GM23338 (cell line): ENCODE measurements around the gene DCP2. TPM values are rescaled to one million over a fixed set of nuclear protein-coding genes. Genes with fewer than 3 reads are reported as not detected.

ENCODE experiments used
- ATAC-seq: fragments of 200-7000 bp; cut with Tn5 transposase; 3 replicates; pipeline ENCODE4 v1.9.1; 2020
- DNase-seq: peaks from one replicate; pipeline ENCODE4 v3.0.0-alpha.2; 2015; ENCODE audit warnings: low spot score
- H2AFZ ChIP-seq: fragments of 200-600 bp; sonication (generic); 2 replicates; pipeline ENCODE4 v1.8.0; 2016; ENCODE audit warnings: antibody characterized with exemption, mild to moderate bottlenecking, moderate library complexity
- H3F3A ChIP-seq: fragments of 200-600 bp; sonication (generic); replicated peaks from 2 replicates; pipeline ENCODE4 v1.8.0; 2017; ENCODE audit warnings: antibody characterized with exemption, mixed run types, low read depth
- H3K27ac ChIP-seq: fragments of 200-600 bp; sonication (generic); 2 replicates; pipeline ENCODE4 v1.6.1; 2016; ENCODE audit warnings: low read depth
- H3K27me3 ChIP-seq: fragments of 200-600 bp; sonication (generic); 2 replicates; pipeline ENCODE4 v1.8.0; 2016; ENCODE audit warnings: mild to moderate bottlenecking, mixed run types, moderate library complexity; ENCODE audit not compliant: insufficient read depth
- H3K36me3 ChIP-seq: fragments of 200-600 bp; sonication (generic); 2 replicates; pipeline ENCODE4 v1.8.0; 2016; ENCODE audit warnings: mild to moderate bottlenecking; ENCODE audit not compliant: insufficient read depth
- H3K4me1 ChIP-seq: fragments of 200-600 bp; sonication (generic); 2 replicates; pipeline ENCODE4 v1.8.0; 2016; ENCODE audit warnings: mild to moderate bottlenecking, moderate library complexity; ENCODE audit not compliant: insufficient read depth
- H3K4me2 ChIP-seq: fragments of 200-600 bp; sonication (generic); 2 replicates; pipeline ENCODE4 v1.7.1; 2017; ENCODE audit warnings: mixed run types
- H3K4me3 ChIP-seq: fragments of 200-600 bp; sonication (generic); 2 replicates; pipeline ENCODE4 v1.6.1; 2016; ENCODE audit warnings: mixed run types
- H3K79me2 ChIP-seq: fragments of 200-600 bp; sonication (generic); replicated peaks from 2 replicates; pipeline ENCODE4 v1.8.0; 2017; ENCODE audit warnings: mild to moderate bottlenecking; ENCODE audit not compliant: insufficient read depth
- H3K9me2 ChIP-seq: fragments of 200-600 bp; sonication (generic); 2 replicates; pipeline ENCODE4 v1.8.0; 2017; ENCODE audit not compliant: insufficient read depth
- H4K20me1 ChIP-seq: fragments of 200-600 bp; sonication (generic); replicated peaks from 2 replicates; pipeline ENCODE4 v1.8.0; 2017; ENCODE audit warnings: mild to moderate bottlenecking; ENCODE audit not compliant: insufficient read depth
- H3K27ac Mint-ChIP-seq: 2 replicates; pipeline ENCODE4 v1.8.0; 2020; ENCODE audit warnings: inconsistent platforms, mild to moderate bottlenecking, moderate library complexity, mixed read lengths
- H3K27me3 Mint-ChIP-seq: 3 replicates; pipeline ENCODE4 v1.8.0; 2022; ENCODE audit warnings: low read depth, mild to moderate bottlenecking, moderate library complexity, mixed read lengths, inconsistent platforms; ENCODE audit not compliant: insufficient read depth, poor library complexity
- H3K36me3 Mint-ChIP-seq: 3 replicates; pipeline ENCODE4 v1.8.0; 2021; ENCODE audit warnings: low read depth, mild to moderate bottlenecking, inconsistent platforms, moderate library complexity, mixed read lengths
- H3K4me1 Mint-ChIP-seq: 3 replicates; pipeline ENCODE4 v1.8.0; 2020; ENCODE audit warnings: mild to moderate bottlenecking, inconsistent platforms, mixed read lengths
- H3K4me3 Mint-ChIP-seq: 3 replicates; pipeline ENCODE4 v1.8.0; 2021; ENCODE audit warnings: moderate library complexity, mild to moderate bottlenecking, inconsistent platforms, mixed read lengths
- H3K9me3 Mint-ChIP-seq: 3 replicates; pipeline ENCODE4 v1.8.0; 2020; ENCODE audit warnings: moderate library complexity, mild to moderate bottlenecking, inconsistent platforms, mixed read lengths
- CREB1 ChIP-seq: fragments of 250-450 bp; sonication (Bioruptor Pico); IDR thresholded peaks from 2 replicates; pipeline ENCODE4 v1.5.0; 2020; ENCODE audit warnings: low read depth, mild to moderate bottlenecking, moderate library complexity
- CTCF ChIP-seq, 2 experiments: fragments of 200-600 bp in 1 of 2; sonication (generic) in 1 of 2; conservative IDR thresholded peaks; 2 replicates each; pipeline versions ENCODE4 v1.5.1 to v1.6.1; 2016 to 2017; ENCODE audit warnings: antibody characterized with exemption in 2 of 2, low read depth in 2 of 2, mild to moderate bottlenecking in 2 of 2, moderate library complexity in 1 of 2
- EZH2 ChIP-seq: fragments of 200-600 bp; sonication (generic); IDR thresholded peaks from one replicate; pipeline ENCODE4 v1.8.0; 2017; ENCODE audit warnings: antibody characterized with exemption, mild to moderate bottlenecking, low read depth; ENCODE audit not compliant: unreplicated experiment
- EZH2phosphoT487 ChIP-seq: fragments of 200-600 bp; sonication (generic); IDR thresholded peaks from one replicate; pipeline ENCODE4 v1.8.1; 2018; ENCODE audit warnings: antibody characterized with exemption; ENCODE audit not compliant: unreplicated experiment
- JUNB ChIP-seq: IDR thresholded peaks from one replicate; pipeline ENCODE4 v1.6.1; 2016; ENCODE audit warnings: antibody characterized with exemption; ENCODE audit not compliant: unreplicated experiment
- NANOG ChIP-seq: IDR thresholded peaks from 2 replicates; pipeline ENCODE4 v1.6.1; 2016; ENCODE audit warnings: antibody characterized with exemption, borderline replicate concordance
- POLR2AphosphoS5 ChIP-seq: IDR thresholded peaks from 2 replicates; pipeline ENCODE4 v1.6.1; 2016; ENCODE audit warnings: antibody characterized with exemption, low read depth
- REST ChIP-seq: IDR thresholded peaks from one replicate; pipeline ENCODE4 v1.6.1; 2018; ENCODE audit warnings: antibody characterized with exemption; ENCODE audit not compliant: unreplicated experiment
- STAT1 ChIP-seq: IDR thresholded peaks from one replicate; pipeline ENCODE4 v1.6.1; 2016; ENCODE audit warnings: antibody characterized with exemption; ENCODE audit not compliant: unreplicated experiment
- ZNF114 ChIP-seq: fragments of 250-450 bp; sonication (Bioruptor Pico); IDR thresholded peaks from 2 replicates; pipeline ENCODE4 v1.5.0; 2020; ENCODE audit warnings: mild to moderate bottlenecking, moderate library complexity
- ZNF331 ChIP-seq: fragments of 250-450 bp; sonication (Bioruptor Pico); IDR thresholded peaks from 2 replicates; pipeline ENCODE4 v1.5.0; 2020; ENCODE audit warnings: low read depth, mild to moderate bottlenecking, moderate library complexity
- ZNF462 ChIP-seq: fragments of 250-450 bp; sonication (Bioruptor Pico); IDR thresholded peaks from 2 replicates; pipeline ENCODE4 v1.5.0; 2020; ENCODE audit warnings: mild to moderate bottlenecking, moderate library complexity
- polyA plus RNA-seq: library from polyadenylated mRNA; unstranded; fragments of >200 nt; fragmentation: Nextera tagmentation; extraction: Ambion mirVana; gene quantifications from 2 replicates; pipeline ENCODE4 v1.2.1, GENCODE V29; 2016
- total RNA-seq: library from RNA; depleted of rRNA; stranded (reverse); fragments of >200 nt; shearing (Covaris generic); gene quantifications from 2 replicates; pipeline ENCODE4 v1.2.3, GENCODE V29; 2014
- TF ChIP-seq, protein P1 (sequence below): IDR thresholded peaks from 2 replicates; pipeline ENCODE4 v1.6.1; 2016; ENCODE audit warnings: antibody characterized with exemption

The DCP2 gene
- total and polyA plus RNA-seq, 2 experiments from 2014 or later: 96.6 to 165 TPM

GRCh38 chr5:113063927-113064326 lies 87.3 kb downstream of the DCP2 start:
- H3K36me3 Mint-ChIP-seq: peaks cover 29% of the 10 kb centered on the region
- H3K9me3 Mint-ChIP-seq: no peaks in the 10 kb centered on the region; the same call in 2 of the 3 replicates
- Histone ChIP-seq H3K27ac (no peak overlapping the region), H3K79me2 (no peaks in the 10 kb centered on the region), H3K4me3 (no peak overlapping the region), H3K36me3 (0 out of 2 replicates have a peak, but pooled peaks cover 1% of the 10 kb centered on the region), H4K20me1 (no peaks in the 10 kb centered on the region), H3K4me1 (peaks cover 2% of the 10 kb centered on the region; the same call in 1 of the 2 replicates), H3K4me2 (no peak overlapping the region), H2AFZ (no peak overlapping the region), H3F3A (peaks cover 4% of the 10 kb centered on the region; the same call in 1 of the 2 replicates), H3K27me3 (no peaks in the 10 kb centered on the region), H3K9me2 (peaks cover 6% of the 10 kb centered on the region)
- H3K4me1 Mint-ChIP-seq: peaks cover 15% of the 10 kb centered on the region
- no peak overlapping the region for H3K4me3 Mint-ChIP-seq
- ATAC-seq: no peak
- TF ChIP-seq ZNF331 (no peak), ZNF114 (CRISPR knock-in tag) (no peak), POLR2AphosphoS5 (no peak), JUNB (no peak), CTCF (conservative IDR thresholded peaks at IDR 0.05; ENCODE audit: low read depth in 2 of 2) (no peak), EZH2phosphoT487 (no peak), ZNF462 (CRISPR knock-in tag) (no peak), CREB1 (CRISPR knock-in tag) (no peak), STAT1 (no peak), EZH2 (no peak), NANOG (no peak), REST (no peak)
- TF ChIP-seq, protein P1, sequence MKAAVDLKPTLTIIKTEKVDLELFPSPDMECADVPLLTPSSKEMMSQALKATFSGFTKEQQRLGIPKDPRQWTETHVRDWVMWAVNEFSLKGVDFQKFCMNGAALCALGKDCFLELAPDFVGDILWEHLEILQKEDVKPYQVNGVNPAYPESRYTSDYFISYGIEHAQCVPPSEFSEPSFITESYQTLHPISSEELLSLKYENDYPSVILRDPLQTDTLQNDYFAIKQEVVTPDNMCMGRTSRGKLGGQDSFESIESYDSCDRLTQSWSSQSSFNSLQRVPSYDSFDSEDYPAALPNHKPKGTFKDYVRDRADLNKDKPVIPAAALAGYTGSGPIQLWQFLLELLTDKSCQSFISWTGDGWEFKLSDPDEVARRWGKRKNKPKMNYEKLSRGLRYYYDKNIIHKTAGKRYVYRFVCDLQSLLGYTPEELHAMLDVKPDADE: no peak
- no peak overlapping the region for H3K27ac Mint-ChIP-seq
- DNase-seq: no peak
- peaks cover 11% of the 10 kb centered on the region for H3K27me3 Mint-ChIP-seq
